CD1c-positive myeloid dendritic cell (primary cell): ENCODE measurements around the gene DOCK9.
A peak's percentile ranks its signal among the peaks of the same experiment; 100 is the strongest.

Source experiments
- DNase-seq: peaks from one replicate; pipeline ENCODE4 v3.0.0-alpha.2; 2016; ENCODE audit errors: extremely low spot score

DOCK9 gene

DNA sequence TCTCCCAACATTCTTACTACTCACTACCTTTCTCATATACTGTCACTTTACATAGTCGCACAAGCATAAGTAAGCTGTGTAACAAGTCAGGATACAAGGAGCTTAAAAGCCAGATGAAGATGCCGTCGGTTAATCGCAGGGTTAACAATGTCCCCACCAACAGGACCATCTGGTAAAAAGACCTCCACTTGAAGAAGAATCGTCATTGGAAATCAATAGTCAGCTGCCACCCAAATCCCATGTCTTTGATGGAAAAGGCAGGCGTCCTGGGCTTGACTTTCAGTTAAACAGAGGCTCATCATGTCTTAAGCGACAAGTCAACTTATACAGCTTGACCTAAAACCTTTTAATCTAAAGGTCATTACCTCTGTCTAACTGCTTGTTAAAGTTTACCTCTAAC, 27.2 kb downstream of the DOCK9 start:
- DNase-seq, result no peak

DNA sequence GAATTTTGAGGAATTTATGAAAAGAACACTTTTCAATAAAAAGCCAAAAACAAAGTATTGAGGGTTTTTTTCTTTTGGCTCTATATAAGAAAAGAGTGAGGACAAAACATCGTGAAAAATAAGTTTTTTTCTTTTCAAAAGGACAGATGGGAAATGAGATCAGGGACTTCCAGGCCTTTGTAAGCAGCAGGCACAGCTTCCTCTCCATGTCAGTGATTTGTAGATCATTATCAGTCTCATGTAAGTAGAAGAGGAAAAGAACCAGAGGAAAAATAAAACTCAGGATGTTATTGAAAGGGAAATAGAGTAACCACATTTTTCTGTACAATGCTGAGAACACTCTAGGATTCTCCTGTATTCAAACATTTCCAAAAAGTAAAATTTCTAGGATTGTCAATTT, 29.9 kb downstream of the DOCK9 start:
- no peak for DNase-seq

DNA sequence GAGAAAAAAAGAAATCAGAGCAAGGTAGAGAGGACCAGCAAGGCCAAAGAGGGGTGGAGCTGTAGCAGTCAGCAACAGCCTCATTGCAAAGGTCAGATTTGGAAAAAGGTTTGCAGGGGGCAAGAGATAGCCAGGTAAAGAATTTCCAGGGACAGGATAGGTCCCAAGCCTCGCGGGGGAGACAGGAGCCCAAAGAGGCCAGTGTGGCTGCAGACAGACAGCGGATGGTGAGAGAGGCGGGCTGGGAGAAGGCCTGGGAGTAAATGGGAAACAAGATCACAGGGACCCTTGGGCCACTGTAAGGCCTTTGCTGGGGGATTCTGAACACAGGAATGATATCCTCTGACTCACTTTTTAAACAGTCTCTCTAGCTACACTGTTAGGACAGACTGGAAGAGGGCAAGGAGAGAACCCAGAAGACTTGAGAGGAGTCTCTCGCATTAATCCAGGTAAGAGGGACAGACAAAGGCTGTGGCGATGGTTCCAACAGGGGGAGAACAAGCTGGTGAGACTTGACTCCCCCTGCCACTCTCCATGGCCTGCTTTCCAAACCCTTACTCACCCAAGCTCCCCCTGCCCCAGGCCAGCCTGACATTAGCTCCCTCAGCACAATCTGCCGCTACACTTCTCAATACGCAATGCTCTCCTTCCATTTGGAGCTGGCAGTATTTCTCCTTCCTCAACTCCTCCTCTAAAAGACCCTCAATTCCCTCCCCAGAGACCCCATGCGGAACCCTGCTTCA, 31.8 kb downstream of the DOCK9 start:
- DNase-seq, result no peak

DNA sequence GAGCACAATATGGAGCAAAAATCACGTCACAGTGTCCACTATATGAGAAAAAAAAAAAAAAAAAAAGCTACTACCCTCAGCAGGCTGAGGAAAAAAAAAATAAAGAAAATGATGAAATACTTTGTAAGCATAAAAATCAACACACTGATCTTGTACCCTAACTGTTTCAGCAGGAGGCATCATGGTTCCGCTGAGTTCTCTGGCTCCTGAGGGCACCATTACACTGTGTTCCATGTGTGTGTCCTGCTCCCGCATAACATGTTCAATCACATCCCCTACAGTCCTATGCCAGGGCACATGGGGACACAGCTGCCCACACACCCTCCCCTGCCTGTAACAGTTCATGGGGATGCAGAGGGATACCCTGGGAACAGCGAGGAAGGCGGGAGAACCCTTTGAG, 33.5 kb downstream of the DOCK9 start:
- DNase-seq, result no peak

DNA sequence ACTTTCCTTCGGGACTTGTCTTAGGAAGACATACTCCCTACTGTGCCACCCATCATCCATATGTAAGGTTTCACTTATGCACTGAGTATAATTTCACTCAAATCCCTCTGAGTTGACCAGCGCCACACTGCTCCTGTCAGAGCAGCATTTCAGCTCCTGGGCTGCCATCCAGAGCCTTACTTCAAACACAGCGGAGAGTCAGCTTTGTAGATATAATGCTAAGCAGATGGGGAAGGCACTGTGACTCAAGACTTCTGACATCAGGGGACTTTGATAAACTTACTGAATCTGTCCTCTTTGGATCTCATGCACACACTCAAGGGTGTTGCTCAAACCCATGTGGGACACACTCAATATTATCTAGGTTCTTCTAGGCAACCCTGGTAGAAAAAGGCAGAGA, 34.9 kb downstream of the DOCK9 start:
- no peak for DNase-seq

DNA sequence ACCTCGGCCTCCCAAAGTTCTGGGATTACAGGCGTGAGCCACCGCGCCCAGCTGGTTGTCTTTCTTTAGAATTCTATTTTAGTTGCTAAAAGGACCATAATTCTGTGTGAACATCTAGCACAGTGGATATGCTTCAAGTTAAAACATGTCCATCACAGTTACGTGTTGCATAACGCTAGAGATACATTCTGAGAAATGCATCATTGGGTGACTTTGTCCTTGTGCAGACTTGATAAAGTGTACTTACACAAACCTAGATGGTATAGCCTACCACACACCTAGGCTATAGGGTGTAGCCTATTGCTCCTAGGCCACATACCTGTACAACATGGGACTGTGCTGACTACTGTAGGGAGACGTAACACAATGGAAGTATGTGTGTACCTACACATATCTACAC, 35.4 kb downstream of the DOCK9 start:
- DNase-seq, result no peak

DNA sequence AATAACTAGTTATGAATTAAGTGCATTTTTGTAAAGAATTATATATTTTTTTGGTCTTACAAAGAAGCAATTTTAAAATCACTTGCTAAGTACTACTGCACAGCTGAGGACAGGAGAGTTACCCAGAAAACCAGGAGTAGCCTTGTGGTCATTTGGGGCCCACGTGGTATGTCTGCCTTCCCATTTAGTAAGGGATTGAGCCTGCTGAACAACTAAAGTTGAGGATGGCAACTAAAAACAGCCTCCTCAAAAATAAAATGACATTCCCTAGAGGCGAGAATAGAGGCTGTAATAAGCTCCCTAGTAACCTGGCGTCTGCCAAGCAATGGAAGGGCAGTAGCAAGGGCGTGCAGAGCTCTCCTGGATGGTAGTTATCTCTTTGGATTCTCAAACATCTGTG, 36.3 kb downstream of the DOCK9 start:
- DNase-seq, result no peak

DNA sequence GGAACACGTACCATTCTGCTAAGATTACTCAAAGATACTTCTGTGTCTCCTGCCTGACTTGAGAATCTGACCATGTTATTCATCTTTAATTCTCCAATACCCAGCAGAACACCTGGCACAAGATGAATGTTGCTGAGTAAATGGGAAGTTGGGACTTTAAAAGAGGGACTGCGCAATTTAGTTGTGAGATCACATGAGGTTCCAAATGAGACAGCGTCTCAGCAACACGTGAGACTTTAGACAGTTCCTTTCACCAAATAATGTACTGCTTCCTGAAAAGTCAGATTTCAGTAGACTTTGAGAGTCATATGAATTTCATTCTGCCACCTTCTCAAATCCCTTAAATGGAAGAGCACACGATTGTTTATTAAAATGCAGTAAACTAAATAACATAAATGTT, 36.7 kb downstream of the DOCK9 start:
- peak; percentile 13 for DNase-seq

DNA sequence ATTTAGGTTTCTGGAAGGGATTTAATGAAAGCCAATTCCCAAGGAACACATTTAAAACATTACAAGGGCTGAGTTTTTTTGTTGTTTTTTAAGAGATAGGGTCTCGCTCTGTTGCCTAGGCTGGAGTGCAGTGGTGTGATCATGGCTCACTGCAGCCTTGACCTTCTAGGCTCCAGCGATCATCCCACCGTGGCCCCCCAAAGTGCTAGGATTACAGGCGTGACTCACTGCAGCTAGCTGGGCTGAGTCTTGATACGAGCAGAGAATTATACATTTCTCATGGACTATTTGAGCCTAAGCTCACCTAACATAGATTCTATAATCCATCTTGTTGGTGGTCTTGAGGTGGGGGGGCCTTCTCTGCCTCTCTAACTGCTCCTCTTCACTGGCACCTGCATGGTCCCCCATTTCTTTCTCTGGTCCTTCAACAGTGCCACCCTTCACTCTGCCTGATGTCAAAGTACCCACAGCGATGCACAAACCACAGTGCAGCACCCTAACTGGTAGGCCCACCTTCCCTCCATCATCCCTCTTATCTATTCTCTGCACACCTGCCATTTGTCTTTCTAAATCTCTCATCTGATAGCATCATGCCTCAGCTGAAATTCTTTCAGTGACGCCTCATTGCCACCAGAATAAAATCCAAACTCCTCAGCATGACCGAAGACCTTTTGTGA, 37.4 kb downstream of the DOCK9 start:
- no peak for DNase-seq

DNA sequence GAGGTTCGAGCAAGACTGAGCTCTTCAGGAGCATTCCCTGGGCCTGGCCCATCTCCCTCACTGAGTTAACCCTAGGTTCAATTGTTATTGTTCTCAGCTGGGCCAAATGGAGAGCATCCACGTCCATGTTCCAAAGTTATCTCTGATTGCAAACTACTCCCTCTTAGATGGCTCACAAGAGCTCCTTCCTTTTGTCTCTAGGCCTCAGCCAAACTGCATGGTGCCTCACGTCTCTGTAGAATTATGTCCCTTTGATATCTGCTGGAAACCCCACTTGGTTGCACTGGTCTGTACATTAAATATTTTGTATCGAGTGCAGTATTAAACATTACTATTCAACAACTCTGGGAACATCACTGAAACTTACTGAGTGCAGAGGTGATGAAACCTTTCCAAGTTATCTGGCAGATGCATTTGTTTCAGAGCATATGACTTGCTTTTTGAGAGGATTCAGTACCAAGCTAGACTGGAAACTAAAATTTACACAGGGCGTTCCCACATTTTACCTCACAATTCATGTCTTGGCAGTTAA, 38.1 kb downstream of the DOCK9 start:
- no peak for DNase-seq

DNA sequence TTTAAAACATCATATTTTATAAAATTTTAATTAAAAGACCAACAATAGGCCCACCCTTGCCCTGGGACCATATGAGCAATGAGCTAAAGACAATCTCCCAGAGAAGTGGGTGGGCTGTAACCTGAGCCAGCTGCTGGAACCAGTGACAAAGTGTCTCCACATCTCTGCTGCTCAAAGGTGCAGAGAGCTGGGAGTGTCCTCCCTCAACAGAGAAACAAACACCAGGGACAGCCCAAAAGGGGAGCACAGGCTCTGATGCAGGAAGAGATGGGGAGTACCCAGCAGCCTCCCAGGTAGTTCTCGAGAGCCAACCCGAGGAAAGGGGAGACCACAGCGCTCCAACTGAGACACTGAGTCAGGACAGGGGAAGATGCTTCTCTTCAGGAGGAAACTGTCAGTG, 39.1 kb downstream of the DOCK9 start:
- DNase-seq, result no peak

DNA sequence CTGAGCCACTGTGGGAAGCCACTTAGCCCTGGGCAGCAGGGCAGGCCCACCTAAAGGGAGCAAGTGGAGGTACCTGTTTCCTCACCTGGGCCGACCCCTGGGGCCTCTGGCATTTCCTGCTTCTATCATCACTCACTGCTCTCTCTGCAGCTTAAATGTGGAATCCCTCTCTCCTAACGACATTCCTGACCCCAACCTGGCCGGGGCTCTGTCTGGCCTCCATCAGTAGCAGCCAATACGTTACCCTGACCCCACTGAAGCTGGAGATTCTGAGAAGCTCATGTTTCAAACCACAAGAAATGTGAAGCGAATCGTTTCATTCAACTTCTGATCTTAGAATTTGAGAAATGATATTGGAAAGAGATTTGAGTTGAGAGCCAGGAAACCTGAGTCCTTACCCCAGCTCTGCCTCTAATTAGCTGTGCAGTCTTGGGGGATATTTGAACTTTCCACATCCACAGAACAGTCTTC, 39.9 kb downstream of the DOCK9 start:
- DNase-seq, result no peak

DNA sequence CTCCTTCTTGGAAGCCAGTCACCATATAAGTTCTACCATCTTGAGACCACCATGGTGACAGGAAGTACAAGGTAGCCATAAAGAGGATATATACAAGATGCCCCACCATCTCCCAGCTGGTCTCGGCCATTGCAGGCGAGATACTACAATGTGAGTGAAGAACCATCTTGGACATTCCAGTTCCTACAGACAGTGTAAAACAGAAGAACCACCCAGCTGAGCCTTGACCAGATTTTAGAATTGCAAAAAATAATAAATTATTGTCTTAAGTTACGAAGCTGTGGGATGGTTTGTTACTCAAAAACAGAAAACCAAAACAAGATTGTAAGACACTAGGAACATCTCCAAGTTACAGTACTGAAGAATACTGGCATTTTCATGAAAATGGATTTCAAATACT, 43.6 kb downstream of the DOCK9 start:
- DNase-seq, result no peak

DNA sequence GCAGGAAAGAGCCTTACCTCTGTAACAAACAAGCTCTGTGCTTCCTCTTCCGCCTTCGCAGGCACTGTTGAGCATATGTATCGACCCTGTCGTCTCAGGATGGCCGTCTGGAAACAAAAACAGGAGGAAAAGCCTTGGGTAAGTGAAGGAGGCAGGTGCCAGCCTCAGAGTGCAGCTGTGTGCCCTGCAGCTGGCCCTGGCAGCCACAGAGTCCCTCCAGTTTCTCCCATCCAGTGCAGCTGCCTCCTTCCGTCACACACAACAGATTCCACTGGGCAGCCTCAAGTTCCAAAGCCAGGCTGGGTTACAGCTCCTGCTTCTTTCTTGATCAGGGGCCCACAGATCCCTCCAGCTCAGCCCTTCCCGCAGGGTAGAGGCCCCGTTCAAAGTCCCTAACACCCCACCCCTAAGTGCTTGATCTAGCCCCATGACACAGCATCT, 47.7 kb downstream of the DOCK9 start:
- DNase-seq, result no peak

DNA sequence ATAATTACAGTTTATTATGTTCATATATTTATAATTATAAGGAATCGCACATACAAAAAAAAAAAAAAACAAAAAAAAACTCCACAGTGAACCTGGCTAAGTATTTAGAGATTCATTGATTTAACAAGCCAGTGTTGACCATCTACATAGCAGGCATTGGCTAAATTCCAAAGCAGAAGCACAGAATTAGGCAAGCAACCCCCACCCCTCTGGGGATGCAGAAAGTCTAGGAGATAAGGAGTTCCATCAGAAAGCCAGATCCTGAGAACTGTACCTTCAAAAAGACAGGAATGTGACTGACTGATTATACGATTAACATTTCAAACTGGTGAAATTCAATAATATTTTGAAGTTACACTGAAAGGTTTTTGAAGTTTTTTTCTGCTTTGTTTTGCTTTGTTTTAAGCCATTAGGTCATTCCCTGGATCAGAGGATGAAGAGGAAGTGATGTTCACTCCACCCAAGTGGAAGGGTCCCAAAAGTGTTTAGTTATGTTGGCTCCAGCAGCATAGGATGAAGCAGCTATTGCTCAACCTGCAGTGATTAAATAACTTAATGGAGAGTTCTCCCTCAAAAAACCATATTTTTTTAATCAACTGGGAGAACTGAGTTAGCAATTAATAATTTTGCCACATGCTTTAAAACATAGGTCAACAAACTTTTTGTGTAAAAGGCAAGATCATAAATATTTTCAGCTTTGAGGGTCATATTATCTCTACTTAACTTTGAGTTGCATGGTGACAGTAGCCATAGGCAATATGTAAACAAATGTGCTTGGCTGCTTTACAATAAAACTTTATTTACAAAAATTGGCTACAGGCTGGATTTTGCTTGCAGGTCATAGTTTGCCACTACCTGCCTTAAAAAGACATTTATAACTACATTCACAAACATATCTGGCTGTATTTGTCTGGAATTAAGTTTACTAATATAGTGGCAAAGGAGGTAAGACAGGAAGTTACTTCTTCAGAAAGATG, 49.6 kb downstream of the DOCK9 start:
- no peak for DNase-seq

DNA sequence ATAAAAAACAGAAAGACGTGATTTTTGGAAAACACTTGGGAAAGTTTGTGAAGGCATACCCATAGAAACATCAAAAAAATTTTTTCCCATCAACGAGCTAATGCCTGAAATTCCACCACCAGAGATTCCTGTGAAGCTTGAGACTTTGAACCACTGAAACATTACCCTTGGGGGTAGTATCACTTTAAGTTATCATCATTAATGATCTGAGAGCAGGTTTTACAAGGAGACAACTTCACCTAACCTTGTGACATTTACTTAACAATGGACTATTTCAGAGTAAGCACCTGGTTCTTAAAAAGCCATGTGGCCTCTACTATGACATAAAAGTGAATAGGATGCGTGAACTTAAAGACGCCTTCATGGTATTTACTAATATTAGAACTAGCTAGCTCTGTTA, 51.9 kb downstream of the DOCK9 start:
- DNase-seq, result no peak

DNA sequence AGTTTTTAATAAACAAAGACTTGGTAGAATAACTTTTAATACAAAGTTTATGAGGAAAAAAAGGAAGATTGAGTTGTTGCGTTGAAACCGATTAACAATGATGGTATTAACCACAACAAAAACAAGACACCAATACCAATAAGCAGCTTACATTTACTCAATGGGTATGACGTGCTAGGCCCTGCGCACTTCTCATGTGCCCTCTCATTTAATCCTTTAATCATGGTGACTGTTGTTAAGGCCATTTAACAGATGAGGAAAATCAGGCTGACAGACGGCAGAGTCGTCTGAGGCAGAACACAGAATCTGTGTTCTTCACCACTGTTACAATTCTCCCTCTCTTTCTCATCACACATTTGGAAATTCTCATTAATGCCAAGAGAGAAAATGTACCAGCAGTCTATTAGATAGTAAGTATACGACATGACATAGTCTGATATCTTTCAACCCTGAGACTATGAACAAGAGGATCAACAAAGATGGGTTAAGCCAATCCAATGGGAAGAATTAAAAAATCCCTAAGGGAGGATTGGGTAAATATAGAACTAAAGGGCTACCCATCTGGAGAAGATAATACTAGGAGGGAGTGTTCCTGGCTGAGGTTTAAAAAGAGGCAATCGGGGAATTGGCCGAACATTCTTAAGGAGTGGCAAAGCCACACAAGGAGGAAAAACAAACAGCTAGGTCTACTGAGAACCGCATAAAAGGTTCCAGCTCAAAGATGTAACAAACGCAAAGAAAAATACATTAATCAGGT, 54.0 kb downstream of the DOCK9 start:
- no peak for DNase-seq

DNA sequence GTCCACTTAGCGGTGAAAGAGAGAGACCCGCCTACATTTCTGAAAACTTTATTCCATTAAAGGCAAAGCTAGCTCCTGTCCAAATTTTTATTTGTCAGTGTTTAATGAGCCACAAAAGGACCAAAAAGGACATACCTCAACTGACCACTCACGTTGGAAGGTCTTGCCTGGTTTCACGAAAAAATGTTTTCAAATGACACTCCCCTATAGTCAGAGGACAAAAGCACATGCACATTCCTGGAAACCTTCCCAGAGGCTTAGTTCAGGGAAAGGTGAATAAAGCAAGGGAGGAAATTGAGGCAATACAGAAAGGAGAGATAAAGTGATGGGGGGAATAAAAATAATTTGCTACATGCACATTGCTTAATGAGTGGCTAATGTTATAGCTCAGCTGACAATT, 55.6 kb downstream of the DOCK9 start:
- DNase-seq, result no peak

DNA sequence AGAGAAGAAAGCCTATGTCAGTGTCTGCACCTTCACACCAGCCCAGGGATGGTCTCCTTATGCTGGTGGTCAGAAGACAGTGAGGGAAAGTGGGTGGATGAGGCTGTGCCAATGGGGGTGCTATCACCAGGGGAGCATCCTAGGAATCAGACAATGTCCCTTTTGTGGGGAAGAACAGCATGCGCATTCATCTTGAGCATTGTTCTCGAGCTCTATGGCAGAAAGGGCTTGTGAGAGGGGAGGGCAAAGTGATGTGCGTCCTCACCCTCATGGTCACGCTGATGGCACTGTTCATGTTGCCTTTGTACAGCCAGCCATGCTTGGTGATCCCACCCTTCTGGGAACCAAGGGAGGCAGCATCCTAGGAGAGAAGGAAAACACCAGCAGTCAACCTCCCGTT, 56.1 kb downstream of the DOCK9 start:
- DNase-seq, result no peak

DNA sequence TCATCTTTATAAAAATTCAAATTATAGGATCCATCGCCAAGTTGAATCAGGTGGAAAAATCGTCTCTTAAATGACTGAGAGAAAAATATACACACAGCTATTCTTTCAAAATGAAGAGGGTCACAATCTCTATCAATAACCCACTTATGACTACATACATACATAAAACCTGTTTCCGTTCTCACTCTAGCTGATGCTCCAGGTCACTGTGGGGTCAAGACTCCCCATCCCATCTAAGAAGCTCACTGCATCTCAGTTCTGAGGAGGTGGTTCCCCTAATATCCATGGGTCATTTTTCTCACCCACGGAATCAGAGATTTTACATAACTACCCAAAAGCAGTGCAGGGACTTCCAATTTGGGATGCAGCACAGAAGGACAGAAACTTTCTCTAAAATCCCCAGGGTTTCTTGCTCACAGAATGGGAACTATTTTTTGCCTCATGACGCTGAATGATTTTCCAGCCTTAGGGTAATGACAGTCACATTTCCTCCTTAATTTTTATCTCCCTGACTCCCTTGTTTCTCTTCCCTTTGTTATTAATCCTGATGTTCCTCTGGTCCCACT, 56.8 kb downstream of the DOCK9 start:
- DNase-seq, result no peak

DNA sequence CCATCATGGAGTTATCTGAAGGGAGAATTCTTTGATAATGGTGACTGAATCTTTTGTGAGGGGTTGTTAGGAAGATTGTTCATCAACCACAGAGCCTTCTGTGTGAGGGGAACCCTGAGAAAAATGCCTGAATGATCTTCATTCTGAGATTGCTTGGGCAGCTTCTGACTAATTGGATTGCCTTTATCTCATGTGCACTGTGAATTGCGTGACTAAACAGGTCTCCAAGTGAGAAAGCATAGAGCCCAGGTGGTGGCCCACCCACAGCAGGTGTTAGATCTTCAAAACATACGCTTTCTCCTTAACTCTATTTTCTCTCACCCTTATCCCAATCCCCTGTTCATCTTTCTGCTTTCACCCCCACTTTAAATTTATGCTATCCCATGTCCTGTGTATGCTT, 58.3 kb downstream of the DOCK9 start:
- DNase-seq, result no peak
